Measurements from ENCODE around the gene NDUFA6.
"Not testable (repeated sequence)": the region's sequence is repeated elsewhere in the genome, so short reads cannot be mapped to it uniquely, and the experiment has no call there.

Gene NDUFA6

GRCh38 chr22:42090596-42091454, at the start of gene NDUFA6:
Gene NDUFA6 (minus strand): TSS chr22:42090772. CDS start chr22:42090744, 28 bp downstream.
- TF ChIP-seq GATA3 (IDR thresholded peaks at IDR 0.05; ENCODE audit: low read depth, low read length) (no peak), GATA2 (IDR thresholded peaks at IDR 0.05; ENCODE audit: low read depth, low read length) (no peak)

GRCh38 chr22:42138972-42139371, 48.4 kb upstream of the NDUFA6 start:
- TF ChIP-seq GATA2 (IDR thresholded peaks at IDR 0.05; ENCODE audit: low read depth, low read length) (no peak), GATA3 (IDR thresholded peaks at IDR 0.05; ENCODE audit: low read depth, low read length) (no peak)

- TF ChIP-seq GATA3 (IDR thresholded peaks at IDR 0.05; ENCODE audit: low read depth, low read length) (no peak), GATA2 (IDR thresholded peaks at IDR 0.05; ENCODE audit: low read depth, low read length) (no peak)
These were observed 47.7 kb upstream of the NDUFA6 start for GRCh38 chr22:42138122-42138770.

GRCh38 chr22:42134100-42135020, 43.8 kb upstream of the NDUFA6 start:
- TF ChIP-seq GATA3 (IDR thresholded peaks at IDR 0.05; ENCODE audit: low read depth, low read length) = no peak
- no peak for TF ChIP-seq GATA2 (IDR thresholded peaks at IDR 0.05; ENCODE audit: low read depth, low read length)

- no peak for TF ChIP-seq GATA2 (IDR thresholded peaks at IDR 0.05; ENCODE audit: low read depth, low read length)
- no peak for TF ChIP-seq GATA3 (IDR thresholded peaks at IDR 0.05; ENCODE audit: low read depth, low read length)
These were observed 41.9 kb upstream of the NDUFA6 start for GRCh38 chr22:42132457-42132856.

- no peak for TF ChIP-seq GATA2 (IDR thresholded peaks at IDR 0.05; ENCODE audit: low read depth, low read length)
- TF ChIP-seq GATA3 (IDR thresholded peaks at IDR 0.05; ENCODE audit: low read depth, low read length) = no peak
These were observed 41.0 kb upstream of the NDUFA6 start for GRCh38 chr22:42131562-42131961.

GRCh38 chr22:42130639-42131431, 40.3 kb upstream of the NDUFA6 start, which contains the start of gene CYP2D6:
Gene CYP2D6 (minus strand): TSS chr22:42130810. CDS start chr22:42130791, 19 bp downstream.
- not testable (repeated sequence) for TF ChIP-seq GATA3, GATA2 (IDR thresholded peaks at IDR 0.05; ENCODE audit: low read depth, low read length)

GRCh38 chr22:42127606-42128005, 37.0 kb upstream of the NDUFA6 start:
- no peak for TF ChIP-seq GATA2 (IDR thresholded peaks at IDR 0.05; ENCODE audit: low read depth, low read length)
- no peak for TF ChIP-seq GATA3 (IDR thresholded peaks at IDR 0.05; ENCODE audit: low read depth, low read length)

GRCh38 chr22:42116848-42117424, 26.4 kb upstream of the NDUFA6 start:
- no peak for TF ChIP-seq GATA2 (IDR thresholded peaks at IDR 0.05; ENCODE audit: low read depth, low read length)
- no peak for TF ChIP-seq GATA3 (IDR thresholded peaks at IDR 0.05; ENCODE audit: low read depth, low read length)

GRCh38 chr22:42114721-42115120, 24.1 kb upstream of the NDUFA6 start:
- TF ChIP-seq GATA3 (IDR thresholded peaks at IDR 0.05; ENCODE audit: low read depth, low read length) (no peak), GATA2 (IDR thresholded peaks at IDR 0.05; ENCODE audit: low read depth, low read length) (no peak)

- TF ChIP-seq GATA2 (IDR thresholded peaks at IDR 0.05; ENCODE audit: low read depth, low read length) (no peak), GATA3 (IDR thresholded peaks at IDR 0.05; ENCODE audit: low read depth, low read length) (no peak)
These were observed 21.2 kb upstream of the NDUFA6 start for GRCh38 chr22:42111798-42112197.

GRCh38 chr22:42108848-42109247, 18.3 kb upstream of the NDUFA6 start:
- TF ChIP-seq GATA2 (IDR thresholded peaks at IDR 0.05; ENCODE audit: low read depth, low read length) (no peak), GATA3 (IDR thresholded peaks at IDR 0.05; ENCODE audit: low read depth, low read length) (no peak)

- TF ChIP-seq GATA3 (IDR thresholded peaks at IDR 0.05; ENCODE audit: low read depth, low read length) = no peak
- TF ChIP-seq GATA2 (IDR thresholded peaks at IDR 0.05; ENCODE audit: low read depth, low read length) = no peak
These were observed 10.6 kb upstream of the NDUFA6 start for GRCh38 chr22:42101199-42101598.
